GM12891 (cell line): Measurements from ENCODE around the gene POP4.

ENCODE experiments used
- POLR2A ChIP-seq: IDR thresholded peaks from 2 replicates; pipeline ENCODE4 v1.6.1; 2011; ENCODE audit warnings: low read depth, low read length, control low read depth
- POLR2AphosphoS5 ChIP-seq: IDR thresholded peaks from 2 replicates; pipeline ENCODE4 v1.6.1; 2011; ENCODE audit warnings: low read depth, low read length, control low read depth
- SPI1 ChIP-seq: IDR thresholded peaks from 2 replicates; pipeline ENCODE4 v1.6.1; 2011; ENCODE audit warnings: low read depth, low read length, control low read depth
- TAF1 ChIP-seq: IDR thresholded peaks from 2 replicates; pipeline ENCODE4 v1.6.1; 2011; ENCODE audit warnings: low read depth, low read length, control low read depth

GRCh38 chr19:29571181-29571580 lies 34.9 kb upstream of the POP4 start:
- no peak for TF ChIP-seq TAF1
- TF ChIP-seq POLR2A = no peak
- no peak for TF ChIP-seq SPI1
- no peak for TF ChIP-seq POLR2AphosphoS5
